ENCODE results near the gene GFAP. TPM values are rescaled to one million over a fixed set of nuclear protein-coding genes. Genes with fewer than 3 reads are reported as not detected.
A peak's percentile ranks its signal among the peaks of the same experiment; 100 is the strongest.

The GFAP gene
- polyA plus RNA-seq, 1 of the 3 experiments (the other 2 are of a cell fraction) = 0.48 TPM

DNA sequence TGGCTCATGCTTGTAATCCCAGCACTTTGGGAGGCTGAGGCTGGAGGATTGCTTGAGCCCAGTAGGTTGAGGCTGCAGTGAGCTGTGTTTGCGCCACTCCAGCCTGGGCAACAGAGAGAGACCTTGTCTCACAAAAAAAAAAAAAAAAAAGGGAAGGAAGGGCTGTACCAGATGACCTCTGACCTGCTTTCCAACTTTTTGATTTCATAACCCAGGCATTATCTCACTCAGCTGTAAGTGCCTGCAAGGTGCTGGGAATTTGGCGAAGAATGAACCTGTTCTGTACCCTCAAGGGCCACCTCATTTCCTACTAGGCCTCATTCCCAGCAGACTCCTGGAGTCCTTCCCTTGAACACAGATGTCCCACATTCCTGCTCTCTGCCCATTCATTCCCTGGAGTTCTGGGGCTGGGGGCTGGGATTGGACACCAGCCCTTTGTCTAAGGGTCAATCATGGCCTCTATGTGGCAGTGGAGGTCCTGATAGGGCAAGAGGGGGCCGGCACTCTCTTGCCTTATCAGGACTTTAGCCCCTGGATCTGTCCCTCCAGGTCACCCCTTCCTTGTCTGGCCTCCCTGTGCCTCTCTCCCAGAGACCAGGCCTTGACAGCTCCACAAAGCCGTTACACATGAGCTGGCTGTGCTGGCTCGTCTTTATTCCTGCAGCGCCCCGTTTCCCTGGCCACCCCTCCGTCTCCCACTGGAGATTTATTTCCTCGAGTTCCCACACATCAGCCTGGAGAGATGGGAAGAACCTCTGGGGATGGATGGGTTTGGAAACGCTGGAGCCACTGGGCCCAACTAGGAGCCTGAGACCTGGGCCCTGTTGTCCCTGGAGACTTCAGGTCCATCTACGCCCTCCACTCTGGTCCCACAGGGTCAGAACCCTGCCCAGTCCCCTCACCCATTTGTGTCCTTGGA lies 821 bp upstream of the GFAP start:
- peak; percentile 26 for DNase-seq
- Histone ChIP-seq H3K27ac (ENCODE audit: low read depth in 2 of 2, low read length in 1 of 2) (peak overlapping the region in 1 of 2 experiments; percentile 78; a peak in 2 of 4 replicates), H3K79me2 (ENCODE audit: insufficient read depth) (no peaks in the 10 kb centered on the region), H3K4me3 (ENCODE audit: low read depth in 2 of 2, low read length in 1 of 2) (no peak overlapping the region), H2AFZ (ENCODE audit: low read depth) (peak overlapping the region; percentile 82; the same call in 1 of the 2 replicates), H3K4me2 (peak overlapping the region; percentile 58; the same call in 1 of the 2 replicates), H4K20me1 (ENCODE audit: insufficient read depth) (no peaks in the 10 kb centered on the region), H3K36me3 (replicated peaks in 1 of 2; ENCODE audit: control insufficient read depth in 1 of 2, insufficient read depth in 2 of 2, low read length in 1 of 2) (no peaks in the 10 kb centered on the region), H3K9me3 (no peaks in the 10 kb centered on the region), H3K27me3 (ENCODE audit: insufficient read depth) (no peaks in the 10 kb centered on the region), H3F3A (replicated peaks; ENCODE audit: insufficient read depth) (peaks cover 12% of the 10 kb centered on the region), H3K4me1 (ENCODE audit: control insufficient read depth in 1 of 2, insufficient read depth in 2 of 2, low read depth in 1 of 2, low read length in 1 of 2) (peaks cover 16 to 18% of the 10 kb centered on the region in 2 experiments; a peak in 3 of 4 replicates), H3K9ac (peak overlapping the region; percentile 62), H3K9me2 (no peaks in the 10 kb centered on the region)
- 90% methylated on average over 10 of the region's 11 CpGs for WGBS (ENCODE audit: low lambda C conversion rate)
- TF ChIP-seq, protein P1, sequence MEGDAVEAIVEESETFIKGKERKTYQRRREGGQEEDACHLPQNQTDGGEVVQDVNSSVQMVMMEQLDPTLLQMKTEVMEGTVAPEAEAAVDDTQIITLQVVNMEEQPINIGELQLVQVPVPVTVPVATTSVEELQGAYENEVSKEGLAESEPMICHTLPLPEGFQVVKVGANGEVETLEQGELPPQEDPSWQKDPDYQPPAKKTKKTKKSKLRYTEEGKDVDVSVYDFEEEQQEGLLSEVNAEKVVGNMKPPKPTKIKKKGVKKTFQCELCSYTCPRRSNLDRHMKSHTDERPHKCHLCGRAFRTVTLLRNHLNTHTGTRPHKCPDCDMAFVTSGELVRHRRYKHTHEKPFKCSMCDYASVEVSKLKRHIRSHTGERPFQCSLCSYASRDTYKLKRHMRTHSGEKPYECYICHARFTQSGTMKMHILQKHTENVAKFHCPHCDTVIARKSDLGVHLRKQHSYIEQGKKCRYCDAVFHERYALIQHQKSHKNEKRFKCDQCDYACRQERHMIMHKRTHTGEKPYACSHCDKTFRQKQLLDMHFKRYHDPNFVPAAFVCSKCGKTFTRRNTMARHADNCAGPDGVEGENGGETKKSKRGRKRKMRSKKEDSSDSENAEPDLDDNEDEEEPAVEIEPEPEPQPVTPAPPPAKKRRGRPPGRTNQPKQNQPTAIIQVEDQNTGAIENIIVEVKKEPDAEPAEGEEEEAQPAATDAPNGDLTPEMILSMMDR (IDR thresholded peaks at IDR 0.05) = no peak
- no peak for TF ChIP-seq TAF1 (IDR thresholded peaks at IDR 0.05; ENCODE audit: borderline replicate concordance, low read depth, low read length)
- TF ChIP-seq SMC3 (IDR thresholded peaks at IDR 0.05; ENCODE audit: low read depth, low read length) = no peak
- TF ChIP-seq RAD21 (IDR thresholded peaks at IDR 0.05; ENCODE audit: low read length) = no peak
- TF ChIP-seq MXI1 (IDR thresholded peaks at IDR 0.05; ENCODE audit: low read depth, low read length) = no peak
- no peak for TF ChIP-seq CHD2 (IDR thresholded peaks at IDR 0.05; ENCODE audit: low read length, partially characterized antibody)
- TF ChIP-seq, protein P2, sequence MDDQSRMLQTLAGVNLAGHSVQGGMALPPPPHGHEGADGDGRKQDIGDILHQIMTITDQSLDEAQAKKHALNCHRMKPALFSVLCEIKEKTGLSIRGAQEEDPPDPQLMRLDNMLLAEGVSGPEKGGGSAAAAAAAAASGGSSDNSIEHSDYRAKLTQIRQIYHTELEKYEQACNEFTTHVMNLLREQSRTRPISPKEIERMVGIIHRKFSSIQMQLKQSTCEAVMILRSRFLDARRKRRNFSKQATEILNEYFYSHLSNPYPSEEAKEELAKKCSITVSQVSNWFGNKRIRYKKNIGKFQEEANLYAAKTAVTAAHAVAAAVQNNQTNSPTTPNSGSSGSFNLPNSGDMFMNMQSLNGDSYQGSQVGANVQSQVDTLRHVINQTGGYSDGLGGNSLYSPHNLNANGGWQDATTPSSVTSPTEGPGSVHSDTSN (IDR thresholded peaks at IDR 0.05) = no peak
- TF ChIP-seq SIN3A (IDR thresholded peaks at IDR 0.05; ENCODE audit: borderline replicate concordance, low read depth, low read length) = no peak
- TF ChIP-seq FOSL2 (IDR thresholded peaks at IDR 0.05; ENCODE audit: borderline replicate concordance, low read depth) = no peak
- TF ChIP-seq, protein P3, sequence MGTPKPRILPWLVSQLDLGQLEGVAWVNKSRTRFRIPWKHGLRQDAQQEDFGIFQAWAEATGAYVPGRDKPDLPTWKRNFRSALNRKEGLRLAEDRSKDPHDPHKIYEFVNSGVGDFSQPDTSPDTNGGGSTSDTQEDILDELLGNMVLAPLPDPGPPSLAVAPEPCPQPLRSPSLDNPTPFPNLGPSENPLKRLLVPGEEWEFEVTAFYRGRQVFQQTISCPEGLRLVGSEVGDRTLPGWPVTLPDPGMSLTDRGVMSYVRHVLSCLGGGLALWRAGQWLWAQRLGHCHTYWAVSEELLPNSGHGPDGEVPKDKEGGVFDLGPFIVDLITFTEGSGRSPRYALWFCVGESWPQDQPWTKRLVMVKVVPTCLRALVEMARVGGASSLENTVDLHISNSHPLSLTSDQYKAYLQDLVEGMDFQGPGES (IDR thresholded peaks at IDR 0.05; ENCODE audit: low read depth, low read length) = no peak
- TF ChIP-seq MEF2A (IDR thresholded peaks at IDR 0.05; ENCODE audit: borderline replicate concordance, low read depth) = no peak
- TF ChIP-seq ELF1 (IDR thresholded peaks at IDR 0.05) = no peak
- TF ChIP-seq, protein P4, sequence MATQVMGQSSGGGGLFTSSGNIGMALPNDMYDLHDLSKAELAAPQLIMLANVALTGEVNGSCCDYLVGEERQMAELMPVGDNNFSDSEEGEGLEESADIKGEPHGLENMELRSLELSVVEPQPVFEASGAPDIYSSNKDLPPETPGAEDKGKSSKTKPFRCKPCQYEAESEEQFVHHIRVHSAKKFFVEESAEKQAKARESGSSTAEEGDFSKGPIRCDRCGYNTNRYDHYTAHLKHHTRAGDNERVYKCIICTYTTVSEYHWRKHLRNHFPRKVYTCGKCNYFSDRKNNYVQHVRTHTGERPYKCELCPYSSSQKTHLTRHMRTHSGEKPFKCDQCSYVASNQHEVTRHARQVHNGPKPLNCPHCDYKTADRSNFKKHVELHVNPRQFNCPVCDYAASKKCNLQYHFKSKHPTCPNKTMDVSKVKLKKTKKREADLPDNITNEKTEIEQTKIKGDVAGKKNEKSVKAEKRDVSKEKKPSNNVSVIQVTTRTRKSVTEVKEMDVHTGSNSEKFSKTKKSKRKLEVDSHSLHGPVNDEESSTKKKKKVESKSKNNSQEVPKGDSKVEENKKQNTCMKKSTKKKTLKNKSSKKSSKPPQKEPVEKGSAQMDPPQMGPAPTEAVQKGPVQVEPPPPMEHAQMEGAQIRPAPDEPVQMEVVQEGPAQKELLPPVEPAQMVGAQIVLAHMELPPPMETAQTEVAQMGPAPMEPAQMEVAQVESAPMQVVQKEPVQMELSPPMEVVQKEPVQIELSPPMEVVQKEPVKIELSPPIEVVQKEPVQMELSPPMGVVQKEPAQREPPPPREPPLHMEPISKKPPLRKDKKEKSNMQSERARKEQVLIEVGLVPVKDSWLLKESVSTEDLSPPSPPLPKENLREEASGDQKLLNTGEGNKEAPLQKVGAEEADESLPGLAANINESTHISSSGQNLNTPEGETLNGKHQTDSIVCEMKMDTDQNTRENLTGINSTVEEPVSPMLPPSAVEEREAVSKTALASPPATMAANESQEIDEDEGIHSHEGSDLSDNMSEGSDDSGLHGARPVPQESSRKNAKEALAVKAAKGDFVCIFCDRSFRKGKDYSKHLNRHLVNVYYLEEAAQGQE (IDR thresholded peaks at IDR 0.05; ENCODE audit: low read depth, low read length) = no peak
- no peak for TF ChIP-seq GATA2 (CRISPR knock-in tag; IDR thresholded peaks at IDR 0.05)
- ChIA-PET POLR2A (no interaction called here), CTCF (interaction anchor here (1.3 to 17.2 kb wide), 5 partner anchors 16 to 219 kb away, joined by 4 to 433 read pairs (median 9); partner anchors contain the start of gene ACBD4)

Data from SK-N-SH (cell line).